Neural progenitor cell (in vitro differentiated cells): ENCODE data around the gene WNK1.

Source experiments
- CTCF ChIP-seq: fragments of 200-600 bp; sonication (generic); IDR thresholded peaks from 2 replicates; pipeline ENCODE4 v1.5.1; 2017; ENCODE audit warnings: antibody characterized with exemption, mild to moderate bottlenecking
- EZH2 ChIP-seq: fragments of 200-600 bp; sonication (generic); IDR thresholded peaks from 2 replicates; pipeline ENCODE4 v1.6.1; 2017; ENCODE audit warnings: antibody characterized with exemption, mild to moderate bottlenecking, moderate library complexity

GRCh38 chr12:938810-939209 lies 186.4 kb downstream of the WNK1 start:
- TF ChIP-seq CTCF (no peak), EZH2 (no peak)
